ENCODE measurements around the gene MYH6. TPM values are rescaled to one million over a fixed set of nuclear protein-coding genes. Genes with fewer than 3 reads are reported as not detected.

MYH6 gene
- total RNA-seq, 1 experiment from 2014 or later = 0.09 TPM

GRCh38 chr14:23361320-23361719 lies 46.8 kb downstream of the MYH6 start:
- Mint-ChIP-seq H3K36me3 (peaks cover 14% of the 10 kb centered on the region), H3K27me3 (ENCODE audit: low read depth) (peaks cover 6% of the 10 kb centered on the region), H3K27ac (no peak overlapping the region), H3K4me3 (no peak overlapping the region), H3K9me3 (no peaks in the 10 kb centered on the region), H3K4me1 (peaks cover 22% of the 10 kb centered on the region)
- TF ChIP-seq OVOL2 (CRISPR knock-in tag; IDR thresholded peaks at IDR 0.05; ENCODE audit: borderline replicate concordance) (no peak), SP1 (CRISPR knock-in tag; conservative IDR thresholded peaks at IDR 0.05) (no peak), ERG (CRISPR knock-in tag; IDR thresholded peaks at IDR 0.05) (no peak), TEAD4 (CRISPR knock-in tag; IDR thresholded peaks at IDR 0.05) (no peak), NFATC4 (CRISPR knock-in tag; IDR thresholded peaks at IDR 0.05) (no peak), ZNF219 (CRISPR knock-in tag; IDR thresholded peaks at IDR 0.05; ENCODE audit: borderline replicate concordance) (no peak), ZNF317 (CRISPR knock-in tag; IDR thresholded peaks at IDR 0.05; ENCODE audit: borderline replicate concordance, low read depth) (no peak), ATF1 (CRISPR knock-in tag; IDR thresholded peaks at IDR 0.05) (no peak), SOX15 (CRISPR knock-in tag; IDR thresholded peaks at IDR 0.05) (no peak), SMAD4 (CRISPR knock-in tag; IDR thresholded peaks at IDR 0.05) (no peak), HMGXB4 (CRISPR knock-in tag; IDR thresholded peaks at IDR 0.05) (no peak), NFYB (CRISPR knock-in tag; conservative IDR thresholded peaks at IDR 0.05; ENCODE audit: low read depth) (no peak), ZNF416 (CRISPR knock-in tag; IDR thresholded peaks at IDR 0.05) (no peak), ATF2 (CRISPR knock-in tag; IDR thresholded peaks at IDR 0.05; ENCODE audit: borderline replicate concordance, low read depth) (no peak), ZNF121 (CRISPR knock-in tag; IDR thresholded peaks at IDR 0.05) (no peak), EMX1 (CRISPR knock-in tag; IDR thresholded peaks at IDR 0.05) (no peak), ELF4 (CRISPR knock-in tag; IDR thresholded peaks at IDR 0.05; ENCODE audit: low read depth) (no peak), TEAD1 (CRISPR knock-in tag; IDR thresholded peaks at IDR 0.05) (no peak)
- TF ChIP-seq, protein P1, sequence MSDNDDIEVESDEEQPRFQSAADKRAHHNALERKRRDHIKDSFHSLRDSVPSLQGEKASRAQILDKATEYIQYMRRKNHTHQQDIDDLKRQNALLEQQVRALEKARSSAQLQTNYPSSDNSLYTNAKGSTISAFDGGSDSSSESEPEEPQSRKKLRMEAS (CRISPR knock-in tag; IDR thresholded peaks at IDR 0.05) = no peak
- TF ChIP-seq, protein P2, sequence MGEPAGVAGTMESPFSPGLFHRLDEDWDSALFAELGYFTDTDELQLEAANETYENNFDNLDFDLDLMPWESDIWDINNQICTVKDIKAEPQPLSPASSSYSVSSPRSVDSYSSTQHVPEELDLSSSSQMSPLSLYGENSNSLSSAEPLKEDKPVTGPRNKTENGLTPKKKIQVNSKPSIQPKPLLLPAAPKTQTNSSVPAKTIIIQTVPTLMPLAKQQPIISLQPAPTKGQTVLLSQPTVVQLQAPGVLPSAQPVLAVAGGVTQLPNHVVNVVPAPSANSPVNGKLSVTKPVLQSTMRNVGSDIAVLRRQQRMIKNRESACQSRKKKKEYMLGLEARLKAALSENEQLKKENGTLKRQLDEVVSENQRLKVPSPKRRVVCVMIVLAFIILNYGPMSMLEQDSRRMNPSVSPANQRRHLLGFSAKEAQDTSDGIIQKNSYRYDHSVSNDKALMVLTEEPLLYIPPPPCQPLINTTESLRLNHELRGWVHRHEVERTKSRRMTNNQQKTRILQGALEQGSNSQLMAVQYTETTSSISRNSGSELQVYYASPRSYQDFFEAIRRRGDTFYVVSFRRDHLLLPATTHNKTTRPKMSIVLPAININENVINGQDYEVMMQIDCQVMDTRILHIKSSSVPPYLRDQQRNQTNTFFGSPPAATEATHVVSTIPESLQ (CRISPR knock-in tag; IDR thresholded peaks at IDR 0.05) = no peak
- no peak for ATAC-seq
- CTCF ChIA-PET = interaction anchor here (0.8 to 9.1 kb wide), 16 partner anchors 8 to 266 kb away, joined by 3 to 95 read pairs (median 10); partner anchors contain the start of genes ACIN1, C14orf119, CMTM5 and PABPN1
- POLR2A ChIA-PET = interaction anchor here (0.9 kb wide), 1 partner anchor 19 kb away, joined by 4 read pairs; no protein-coding TSS in a partner anchor
- no peak for DNase-seq (ENCODE audit: low spot score)

- peak; percentile 69 for DNase-seq (ENCODE audit: low spot score)
- H3K9me3 Mint-ChIP-seq = no peaks in the 10 kb centered on the region
- H3K27ac Mint-ChIP-seq = no peak overlapping the region
- ChIA-PET CTCF (interaction anchor here (0.6 to 9.1 kb wide), 44 partner anchors 8 to 289 kb away, joined by 3 to 95 read pairs (median 4); partner anchors contain the start of genes ACIN1, BCL2L2, C14orf119 and CMTM5), POLR2A (interaction anchor here (0.5 to 1.2 kb wide), 5 partner anchors 8 to 194 kb away, joined by 3 to 8 read pairs (median 5); partner anchors contain the start of genes PABPN1 and SLC22A17)
- peaks cover 6% of the 10 kb centered on the region for H3K27me3 Mint-ChIP-seq (ENCODE audit: low read depth)
- peak; percentile 58 for ATAC-seq
- H3K36me3 Mint-ChIP-seq = peaks cover 17% of the 10 kb centered on the region
- no peak overlapping the region for H3K4me3 Mint-ChIP-seq
- peaks cover 22% of the 10 kb centered on the region for H3K4me1 Mint-ChIP-seq
- TF ChIP-seq ZNF425 (CRISPR knock-in tag; conservative IDR thresholded peaks at IDR 0.05) = no peak
- TF ChIP-seq CREM (CRISPR knock-in tag; IDR thresholded peaks at IDR 0.05) = no peak
- TF ChIP-seq FOXJ3 (CRISPR knock-in tag; IDR thresholded peaks at IDR 0.05; ENCODE audit: borderline replicate concordance) = no peak
- TF ChIP-seq, protein P3, sequence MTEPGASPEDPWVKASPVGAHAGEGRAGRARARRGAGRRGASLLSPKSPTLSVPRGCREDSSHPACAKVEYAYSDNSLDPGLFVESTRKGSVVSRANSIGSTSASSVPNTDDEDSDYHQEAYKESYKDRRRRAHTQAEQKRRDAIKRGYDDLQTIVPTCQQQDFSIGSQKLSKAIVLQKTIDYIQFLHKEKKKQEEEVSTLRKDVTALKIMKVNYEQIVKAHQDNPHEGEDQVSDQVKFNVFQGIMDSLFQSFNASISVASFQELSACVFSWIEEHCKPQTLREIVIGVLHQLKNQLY (CRISPR knock-in tag; IDR thresholded peaks at IDR 0.05) = no peak
- TF ChIP-seq NFYB (CRISPR knock-in tag; conservative IDR thresholded peaks at IDR 0.05; ENCODE audit: low read depth) = no peak
- TF ChIP-seq IRF2 (CRISPR knock-in tag; IDR thresholded peaks at IDR 0.05; ENCODE audit: borderline replicate concordance, low read depth) = no peak
Observed at GRCh38 chr14:23360496-23360895, 47.6 kb downstream of the MYH6 start.
